ENCODE results near the gene ATAD3B.

ATAD3B gene

GRCh38 chr1:1539310-1540089 is 67.9 kb downstream of the ATAD3B start:
- H3K4me3 ChIP-seq, result peak overlapping the region in 6 of 10 experiments; percentile 12 to 52 (median 40); a peak in 9 of 20 replicates
- peaks cover 0 to 13% (median 7%) of the 10 kb centered on the region in 10 experiments; a peak in 16 of 20 replicates for H3K4me1 ChIP-seq
- peaks cover 28 to 87% (median 65%) of the 10 kb centered on the region in 11 experiments; a peak in 21 of 22 replicates for H4K20me1 ChIP-seq
- no peaks in the 10 kb centered on the region for H3K9me3 ChIP-seq (replicated peaks in 1 of 11)
- H3K9ac ChIP-seq, result peak overlapping the region in 4 of 11 experiments; percentile 24 to 56 (median 46); a peak in 5 of 22 replicates
- peak overlapping the region in 10 of 11 experiments; percentile 35 to 72 (median 60); a peak in 17 of 22 replicates for H3K4me2 ChIP-seq
- H3K27ac ChIP-seq, result no peak overlapping the region
- H3K27me3 ChIP-seq, result peaks cover 21 to 42% (median 30%) of the 10 kb centered on the region in 11 experiments
- TF ChIP-seq Cebpa-rat (IDR thresholded peaks at IDR 0.05), result no peak
- H3K36me3 ChIP-seq, result peaks cover 31 to 40% (median 36%) of the 10 kb centered on the region in 11 experiments

- Histone ChIP-seq H3K36me3 (peaks cover 31 to 45% (median 42%) of the 10 kb centered on the region in 11 experiments), H3K27ac (no peak within 1 kb of the TSS), H3K9me3 (replicated peaks in 1 of 11) (no peaks in the 10 kb centered on the region), H3K4me2 (peak within 1 kb of the TSS; percentile 51 to 72 (median 61)), H3K4me1 (peaks cover 0 to 11% (median 6%) of the 10 kb centered on the region in 10 experiments; a peak in 10 of 20 replicates), H3K27me3 (peaks cover 21 to 42% (median 30%) of the 10 kb centered on the region in 11 experiments), H3K4me3 (peak within 1 kb of the TSS in 9 of 10 experiments; percentile 12 to 61 (median 40); a peak in 11 of 20 replicates), H3K9ac (peak within 1 kb of the TSS in 5 of 11 experiments; percentile 33 to 56 (median 50); a peak in 9 of 22 replicates), H4K20me1 (peaks cover 35 to 91% (median 72%) of the 10 kb centered on the region in 11 experiments; a peak in 21 of 22 replicates)
- TF ChIP-seq Cebpa-rat (IDR thresholded peaks at IDR 0.05), result no peak
Measured at GRCh38 chr1:1540090-1540817, 68.7 kb downstream of the ATAD3B start, which contains the start of gene TMEM240. Gene TMEM240 (minus strand): TSS chr1:1540624. CDS start chr1:1540346, 278 bp downstream.

GRCh38 chr1:1540818-1541628 is 69.5 kb downstream of the ATAD3B start:
- H3K4me3 ChIP-seq, result peak overlapping the region in 5 of 10 experiments; percentile 12 to 41 (median 14); a peak in 5 of 20 replicates
- H3K27ac ChIP-seq, result no peak overlapping the region
- peaks cover 37 to 92% (median 80%) of the 10 kb centered on the region in 11 experiments; a peak in 21 of 22 replicates for H4K20me1 ChIP-seq
- H3K9ac ChIP-seq, result peak overlapping the region in 5 of 11 experiments; percentile 22 to 50 (median 33); a peak in 6 of 22 replicates
- H3K9me3 ChIP-seq (replicated peaks in 1 of 11), result no peaks in the 10 kb centered on the region
- peaks cover 21 to 42% (median 30%) of the 10 kb centered on the region in 11 experiments for H3K27me3 ChIP-seq
- TF ChIP-seq Cebpa-rat (IDR thresholded peaks at IDR 0.05), result no peak
- peaks cover 0 to 11% (median 6%) of the 10 kb centered on the region in 10 experiments; a peak in 10 of 20 replicates for H3K4me1 ChIP-seq
- H3K4me2 ChIP-seq, result peak overlapping the region; percentile 48 to 71 (median 57); a peak in 21 of 22 replicates
- H3K36me3 ChIP-seq, result peaks cover 31 to 52% (median 45%) of the 10 kb centered on the region in 11 experiments

- H3K4me1 ChIP-seq, result peaks cover 0 to 11% (median 6%) of the 10 kb centered on the region in 10 experiments; a peak in 10 of 20 replicates
- TF ChIP-seq Cebpa-rat (IDR thresholded peaks at IDR 0.05), result no peak
Measured at GRCh38 chr1:1541956-1542765, 70.6 kb downstream of the ATAD3B start.

GRCh38 chr1:1542766-1543705 is 71.5 kb downstream of the ATAD3B start:
- Histone ChIP-seq H3K27me3 (peaks cover 21 to 41% (median 28%) of the 10 kb centered on the region in 11 experiments), H4K20me1 (peaks cover 45 to 92% (median 86%) of the 10 kb centered on the region in 11 experiments; a peak in 21 of 22 replicates), H3K9me3 (replicated peaks in 1 of 11) (no peaks in the 10 kb centered on the region), H3K27ac (no peak overlapping the region), H3K4me2 (no peak overlapping the region), H3K9ac (no peak overlapping the region), H3K4me1 (peaks cover 0 to 11% (median 6%) of the 10 kb centered on the region in 10 experiments; a peak in 10 of 20 replicates), H3K4me3 (no peak overlapping the region), H3K36me3 (peaks cover 31 to 71% (median 60%) of the 10 kb centered on the region in 11 experiments)
- no peak for TF ChIP-seq Cebpa-rat (IDR thresholded peaks at IDR 0.05)

More at GRCh38 chr1:1541956-1542765, 70.6 kb downstream of the ATAD3B start:
- H3K4me3 ChIP-seq, result no peak overlapping the region
- no peak overlapping the region for H3K4me2 ChIP-seq
- H3K27me3 ChIP-seq, result peaks cover 21 to 42% (median 30%) of the 10 kb centered on the region in 11 experiments
- peaks cover 41 to 92% (median 82%) of the 10 kb centered on the region in 11 experiments; a peak in 21 of 22 replicates for H4K20me1 ChIP-seq
- H3K9ac ChIP-seq, result no peak overlapping the region
- H3K36me3 ChIP-seq, result peaks cover 31 to 63% (median 53%) of the 10 kb centered on the region in 11 experiments
- no peak overlapping the region for H3K27ac ChIP-seq
- no peaks in the 10 kb centered on the region for H3K9me3 ChIP-seq (replicated peaks in 1 of 11)

- Histone ChIP-seq H3K4me2 (no peak overlapping the region), H3K9ac (no peak overlapping the region), H4K20me1 (peaks cover 47 to 92% (median 86%) of the 10 kb centered on the region in 11 experiments; a peak in 21 of 22 replicates), H3K4me1 (peaks cover 0 to 11% (median 6%) of the 10 kb centered on the region in 10 experiments; a peak in 10 of 20 replicates), H3K27me3 (peaks cover 19 to 35% (median 23%) of the 10 kb centered on the region in 11 experiments), H3K36me3 (peaks cover 31 to 76% (median 60%) of the 10 kb centered on the region in 11 experiments), H3K27ac (no peak overlapping the region), H3K9me3 (replicated peaks in 1 of 11) (no peaks in the 10 kb centered on the region), H3K4me3 (no peak overlapping the region)
- no peak for TF ChIP-seq Cebpa-rat (IDR thresholded peaks at IDR 0.05)
Measured at GRCh38 chr1:1543706-1544099, 72.1 kb downstream of the ATAD3B start.
